GM19240 (cell line): ENCODE results near the gene TMED8.

Experiments used
- DNase-seq: peaks from one replicate; pipeline ENCODE4 v3.0.0; 2011; ENCODE audit warnings: low spot score; ENCODE audit not compliant: insufficient read length

TMED8 gene

GRCh38 chr14:77299771-77300170 lies 77.1 kb downstream of the TMED8 start:
- no peak for DNase-seq

GRCh38 chr14:77296906-77297305 lies 80.0 kb downstream of the TMED8 start:
- DNase-seq, result no peak

- no peak for DNase-seq
These were observed 80.7 kb downstream of the TMED8 start for GRCh38 chr14:77296155-77296554.

- DNase-seq, result no peak
These were observed 86.2 kb downstream of the TMED8 start for GRCh38 chr14:77290705-77291104.

GRCh38 chr14:77286576-77286975 lies 90.3 kb downstream of the TMED8 start:
- DNase-seq, result no peak
